GM19467 (cell line): ENCODE measurements around the gene GPR37.

Source experiments
- ATAC-seq: cut with Tn5 transposase; IDR thresholded peaks from one replicate; pipeline ENCODE4 v1.9.1; 2021; ENCODE audit warnings: mild to moderate bottlenecking, moderate library complexity; ENCODE audit not compliant: unreplicated experiment

Gene GPR37

GRCh38 chr7:124781418-124781817, 15.8 kb upstream of the GPR37 start:
- no peak for ATAC-seq

DNA sequence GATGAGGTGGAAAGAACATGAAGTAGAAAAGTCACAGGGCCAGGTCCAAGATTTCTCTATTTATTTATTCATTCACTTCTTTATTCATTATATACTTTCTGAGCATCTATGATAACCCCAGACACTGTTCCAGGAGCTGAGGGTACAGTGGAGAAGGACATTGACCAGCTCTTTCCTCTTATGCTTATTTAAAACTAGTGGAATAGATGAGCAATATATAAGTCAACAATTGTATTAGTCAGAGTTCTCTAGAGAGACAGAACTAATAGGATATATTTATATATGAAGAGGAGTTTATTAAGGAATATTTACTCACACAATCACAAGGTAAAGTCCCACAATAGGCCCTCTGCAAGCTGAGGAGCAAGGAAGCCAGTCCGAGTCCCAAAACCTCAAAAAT, 15.0 kb upstream of the GPR37 start:
- ATAC-seq: no peak

DNA sequence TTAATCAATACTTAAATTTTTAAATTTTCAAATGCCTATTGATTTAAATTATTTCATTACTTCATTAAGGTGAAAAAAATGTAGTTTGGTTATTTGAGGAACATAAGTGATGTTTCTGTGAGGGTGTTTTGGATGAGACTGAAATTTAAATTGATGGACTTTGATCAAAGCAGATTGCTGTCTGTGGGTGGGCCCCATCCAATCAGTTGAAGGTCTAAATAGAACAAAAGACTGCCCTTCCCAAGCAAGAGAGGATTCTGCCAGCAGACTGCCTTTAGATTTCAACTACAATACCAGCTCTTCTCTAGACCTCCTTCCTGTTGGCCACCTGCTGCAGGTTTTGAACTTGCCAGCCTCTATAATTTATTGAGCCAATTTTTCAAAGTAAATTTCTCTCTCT, 14.5 kb upstream of the GPR37 start:
- ATAC-seq: no peak

GRCh38 chr7:124779620-124780019, 14.0 kb upstream of the GPR37 start:
- ATAC-seq: no peak

GRCh38 chr7:124779194-124779593, 13.6 kb upstream of the GPR37 start:
- no peak for ATAC-seq

GRCh38 chr7:124777268-124777667, 11.7 kb upstream of the GPR37 start:
- ATAC-seq: no peak

- no peak for ATAC-seq
These were observed 10.6 kb upstream of the GPR37 start for GRCh38 chr7:124776153-124776552.

DNA sequence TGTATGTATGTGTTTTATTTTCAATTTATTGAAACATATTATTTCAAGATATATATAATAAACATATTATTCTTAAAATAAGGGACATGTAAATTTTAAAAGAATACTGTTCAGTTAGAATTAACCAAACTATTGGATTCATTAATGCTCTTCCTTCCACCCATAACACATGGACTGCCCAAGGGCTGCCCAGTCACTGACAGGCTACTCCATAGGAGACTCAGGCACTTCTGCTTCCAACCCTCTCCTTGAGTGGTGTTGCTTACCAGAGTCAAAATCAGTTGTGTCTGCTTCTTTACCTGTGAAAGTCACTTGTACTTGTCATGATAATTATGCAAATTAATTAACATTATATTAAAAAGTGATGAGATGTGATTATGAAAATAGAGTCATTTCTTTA, 9.8 kb upstream of the GPR37 start:
- no peak for ATAC-seq

- no peak for ATAC-seq
These were observed 8.3 kb upstream of the GPR37 start for GRCh38 chr7:124773938-124774337.

DNA sequence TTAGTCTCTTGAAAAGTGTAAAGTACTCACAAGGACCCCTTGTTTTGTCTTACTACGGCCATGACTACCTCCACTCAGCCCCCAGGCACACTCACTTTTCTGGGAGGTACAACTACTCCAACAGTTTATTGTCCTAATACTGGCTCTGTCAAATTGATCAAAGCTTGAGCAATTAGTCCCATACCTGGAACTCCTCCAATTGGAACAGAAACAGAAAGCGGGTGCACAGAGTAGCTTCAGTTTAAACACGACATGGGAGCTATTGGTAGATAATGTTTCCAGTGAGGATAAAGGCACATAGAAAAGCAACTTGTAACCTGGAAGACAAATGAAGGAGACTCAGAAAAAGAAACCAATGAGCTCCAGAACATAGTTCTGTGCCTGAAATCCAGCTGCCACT, 7.7 kb upstream of the GPR37 start:
- no peak for ATAC-seq

- no peak for ATAC-seq
These were observed 3.5 kb upstream of the GPR37 start for GRCh38 chr7:124769136-124769535.

DNA sequence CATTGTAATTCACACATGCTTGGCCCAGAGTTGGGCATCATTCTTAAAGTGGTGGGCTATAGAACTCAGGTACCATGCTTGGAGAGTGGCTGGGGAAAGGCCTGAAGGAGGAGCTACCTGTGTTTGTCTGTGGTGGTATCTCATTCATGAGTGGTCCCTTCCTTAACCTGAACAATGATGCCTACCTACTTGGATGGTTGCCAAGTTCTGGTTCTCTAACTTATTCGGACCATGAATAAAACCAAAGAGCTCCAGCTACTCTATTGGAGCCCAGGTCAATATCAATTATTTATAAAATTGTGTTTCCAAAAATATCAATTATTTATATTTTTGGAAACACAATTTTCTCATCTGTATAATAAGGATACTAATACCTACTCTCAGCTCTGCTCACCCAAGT, 2.9 kb upstream of the GPR37 start:
- no peak for ATAC-seq

- no peak for ATAC-seq
These were observed 668 bp downstream of the GPR37 start for GRCh38 chr7:124764847-124765400.

- no peak for ATAC-seq
These were observed 1.3 kb downstream of the GPR37 start for GRCh38 chr7:124764051-124764846.

DNA sequence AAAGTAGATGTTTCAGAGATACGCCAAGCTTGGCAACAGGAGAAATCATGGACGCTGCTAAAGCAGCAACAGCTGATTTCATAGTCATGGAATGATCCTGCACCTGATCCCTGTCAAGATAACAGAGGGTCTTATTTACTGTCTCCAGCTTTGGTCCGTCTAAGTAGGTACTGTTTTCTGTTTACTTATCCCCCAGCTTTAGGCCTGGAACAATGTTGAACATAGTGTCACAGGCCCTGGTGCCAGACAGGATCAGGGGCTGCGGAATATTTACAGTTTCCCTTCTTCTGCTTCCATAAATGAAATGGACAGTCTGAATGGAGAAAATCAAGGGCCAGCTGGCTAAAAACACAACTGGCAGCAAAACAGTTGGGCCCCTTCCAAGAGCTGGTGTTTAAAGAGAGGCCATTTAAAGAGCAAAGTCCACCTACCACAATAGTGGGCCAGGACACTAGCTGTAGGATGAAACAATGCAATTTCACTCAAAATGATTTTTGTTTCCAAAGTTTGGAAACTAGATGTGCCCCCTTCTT, 2.9 kb downstream of the GPR37 start:
- no peak for ATAC-seq

DNA sequence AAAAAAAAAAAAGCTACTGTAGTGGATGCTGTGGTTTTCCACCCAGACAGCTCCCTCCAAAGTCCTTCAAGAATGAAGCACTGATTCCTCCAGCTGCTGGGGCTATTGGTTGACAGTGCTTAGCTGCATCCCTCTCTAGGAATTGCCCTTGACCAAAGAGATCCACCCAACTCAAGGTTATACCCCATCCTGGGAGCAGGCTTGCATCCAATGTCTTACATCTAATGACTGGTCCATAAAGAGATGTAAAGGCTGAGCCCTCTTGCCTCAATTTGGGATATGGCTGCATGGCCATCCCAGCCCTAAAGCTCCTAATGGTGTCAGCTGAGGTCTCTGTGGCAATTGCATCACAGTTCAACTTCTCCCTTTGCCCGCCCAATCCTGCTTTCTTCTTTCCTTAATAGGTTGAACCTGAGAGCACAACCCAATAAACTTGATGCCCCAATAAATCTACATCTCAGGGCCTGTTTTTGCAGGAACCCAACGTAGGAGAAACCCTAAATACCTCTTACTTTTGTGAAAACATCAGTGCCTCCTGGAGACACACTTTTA, 4.4 kb downstream of the GPR37 start:
- ATAC-seq: no peak

DNA sequence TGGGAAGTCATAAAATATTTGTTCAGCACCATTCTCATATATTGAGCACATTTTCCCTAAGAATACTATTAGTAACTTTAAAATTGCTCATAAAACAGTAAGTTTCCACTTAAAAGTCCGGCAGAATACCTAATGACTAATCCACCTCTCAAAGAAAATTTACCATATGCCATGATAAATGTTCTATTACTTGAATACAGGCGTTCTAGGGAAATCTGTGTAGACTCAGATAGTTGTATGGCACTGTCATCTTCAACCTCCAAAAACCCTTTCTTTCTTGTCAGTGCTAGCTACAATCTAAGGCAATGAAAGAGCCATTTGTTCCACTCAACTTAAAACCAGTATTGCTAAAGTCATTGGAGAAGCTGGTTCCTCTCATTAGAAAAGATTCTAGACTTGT, 7.3 kb downstream of the GPR37 start:
- ATAC-seq: no peak

DNA sequence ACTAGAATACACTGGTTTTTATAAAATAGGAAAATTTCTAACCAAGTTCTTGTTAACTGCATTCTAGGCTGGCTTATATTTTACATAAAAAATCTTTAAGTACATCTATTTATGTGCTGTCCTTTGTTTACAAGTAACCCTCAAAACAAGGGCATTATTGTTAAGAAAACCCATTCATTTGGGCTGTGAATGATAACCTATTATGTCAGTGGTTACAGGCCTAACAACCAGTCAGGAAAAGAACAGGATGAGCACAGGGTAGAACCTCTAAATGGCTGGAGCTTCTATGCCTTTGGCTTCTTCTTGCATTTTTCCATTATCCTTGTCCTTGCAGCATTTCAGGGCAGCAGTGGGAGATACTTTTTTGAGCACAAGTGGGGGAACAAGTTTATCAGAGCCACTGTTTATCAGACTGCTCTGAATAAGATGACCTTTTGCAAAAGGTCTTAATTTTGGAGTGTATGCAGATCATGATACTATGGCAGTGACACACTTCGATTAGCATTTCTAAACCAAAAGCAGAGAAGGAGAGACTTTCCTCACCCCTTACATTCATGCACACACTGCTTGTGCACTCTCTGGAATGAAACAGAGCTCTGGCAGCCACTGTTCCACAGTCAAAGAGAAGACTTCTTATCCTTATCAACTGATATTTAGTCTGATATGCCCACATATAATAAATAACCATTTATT, 10.9 kb downstream of the GPR37 start:
- no peak for ATAC-seq

DNA sequence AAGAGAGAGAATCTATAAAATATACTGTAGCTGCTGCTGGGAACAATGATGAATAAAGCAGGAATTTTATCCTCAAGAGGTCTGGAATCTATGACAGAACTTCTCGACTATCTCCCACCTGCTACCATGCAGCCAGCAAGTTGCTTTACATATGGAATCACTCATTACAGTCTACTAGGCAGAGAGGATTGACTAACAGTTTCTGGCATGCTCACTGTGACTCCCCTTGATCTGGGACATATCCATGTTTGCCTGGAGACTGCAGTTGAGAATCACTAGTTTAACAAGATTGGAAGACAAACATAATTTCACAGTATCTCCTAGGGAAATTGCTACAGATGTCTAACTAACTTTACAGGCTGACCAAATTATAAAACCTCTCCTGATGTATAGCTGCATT, 13.3 kb downstream of the GPR37 start:
- ATAC-seq: no peak

DNA sequence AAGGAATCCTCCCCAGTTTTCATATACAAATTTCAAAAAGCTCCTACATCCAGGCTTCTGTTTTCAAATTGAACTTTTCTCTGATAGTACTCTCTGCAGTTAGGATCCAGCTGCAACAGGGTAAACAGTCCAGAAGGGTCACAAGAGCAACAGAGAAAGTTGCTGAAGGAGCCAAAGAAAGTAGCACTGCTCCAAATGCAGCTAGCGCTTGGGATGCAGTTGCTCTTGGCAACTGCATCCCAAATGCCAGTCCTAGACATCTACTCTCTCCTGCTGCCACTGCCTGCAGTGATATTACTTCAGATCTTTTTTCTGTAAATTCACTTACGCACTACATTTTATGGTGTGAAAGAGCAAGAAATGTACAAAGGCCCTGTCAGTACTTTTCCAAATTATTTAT, 14.6 kb downstream of the GPR37 start:
- no peak for ATAC-seq

GRCh38 chr7:124747072-124747471, 18.5 kb downstream of the GPR37 start:
- ATAC-seq: no peak

DNA sequence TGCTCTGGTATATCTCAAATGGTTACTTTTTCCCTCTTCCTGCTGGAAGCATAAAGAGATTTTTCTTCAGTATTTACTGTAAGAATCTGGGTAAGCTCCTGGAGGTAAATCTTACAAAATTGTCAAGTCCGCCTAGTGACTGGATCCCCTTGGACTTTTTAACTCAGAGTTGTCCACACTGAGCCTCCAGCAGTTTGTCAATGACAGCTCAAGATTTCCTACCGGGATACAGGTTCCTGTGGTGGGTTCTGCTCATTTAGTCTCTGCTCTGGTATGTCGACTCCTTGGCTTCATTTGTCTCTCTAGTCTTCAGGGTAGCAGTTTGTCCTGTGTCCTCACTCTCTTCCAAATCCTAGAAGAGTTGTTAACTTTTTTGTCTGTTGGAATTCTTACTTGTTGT, 27.0 kb downstream of the GPR37 start:
- ATAC-seq: no peak
